Esophagus muscularis mucosa (tissue), 4 donors: Measurements from ENCODE around the gene STK32B.

ENCODE experiments used
- EP300 ChIP-seq: sonication (generic); formaldehyde crosslinking; IDR thresholded peaks from one replicate; pipeline ENCODE4 v1.6.1; 2017; ENCODE audit warnings: antibody characterized with exemption
- POLR2A ChIP-seq: fragments of 450-650 bp; IDR thresholded peaks from one replicate; pipeline ENCODE4 v1.6.1; 2017; ENCODE audit warnings: antibody characterized with exemption, moderate library complexity, mild to moderate bottlenecking, low read depth
- POLR2AphosphoS5 ChIP-seq, 2 donors: sonication (generic); formaldehyde crosslinking; IDR thresholded peaks; one replicate each; pipeline ENCODE4 v1.6.1; 2017; ENCODE audit warnings: antibody characterized with exemption in 2 of 2
- TF ChIP-seq, protein P1 (sequence below), 3 experiments: fragments of 200-600 bp in 2 of 3; fragments of 450-650 bp in 1 of 3; sonication (generic) in 2 of 3; IDR thresholded peaks; one replicate each; pipeline ENCODE4 v1.5.1; 2017 to 2019; ENCODE audit warnings: antibody characterized with exemption in 3 of 3, mild to moderate bottlenecking in 2 of 3, moderate library complexity in 1 of 3

DNA sequence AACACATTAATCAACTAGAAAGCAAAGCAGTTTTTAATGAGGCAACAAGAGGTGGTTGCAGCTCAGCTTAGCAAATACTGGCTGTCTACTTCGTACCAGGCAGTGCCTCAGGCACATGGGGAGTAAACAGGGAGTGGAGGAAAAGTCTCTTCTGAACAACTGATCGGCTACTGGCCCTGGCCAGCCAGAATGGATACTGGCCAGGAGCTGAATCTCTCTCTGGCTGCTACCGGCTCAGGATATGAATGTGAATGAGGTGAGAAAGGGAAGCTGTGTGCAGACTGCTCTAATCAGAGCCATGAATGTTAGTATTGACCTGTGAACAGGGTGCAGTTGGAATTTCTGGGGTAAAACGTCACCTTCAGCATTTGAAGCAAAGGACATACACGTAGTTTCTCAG lies 77.3 kb downstream of the STK32B start:
- TF ChIP-seq, protein P1, sequence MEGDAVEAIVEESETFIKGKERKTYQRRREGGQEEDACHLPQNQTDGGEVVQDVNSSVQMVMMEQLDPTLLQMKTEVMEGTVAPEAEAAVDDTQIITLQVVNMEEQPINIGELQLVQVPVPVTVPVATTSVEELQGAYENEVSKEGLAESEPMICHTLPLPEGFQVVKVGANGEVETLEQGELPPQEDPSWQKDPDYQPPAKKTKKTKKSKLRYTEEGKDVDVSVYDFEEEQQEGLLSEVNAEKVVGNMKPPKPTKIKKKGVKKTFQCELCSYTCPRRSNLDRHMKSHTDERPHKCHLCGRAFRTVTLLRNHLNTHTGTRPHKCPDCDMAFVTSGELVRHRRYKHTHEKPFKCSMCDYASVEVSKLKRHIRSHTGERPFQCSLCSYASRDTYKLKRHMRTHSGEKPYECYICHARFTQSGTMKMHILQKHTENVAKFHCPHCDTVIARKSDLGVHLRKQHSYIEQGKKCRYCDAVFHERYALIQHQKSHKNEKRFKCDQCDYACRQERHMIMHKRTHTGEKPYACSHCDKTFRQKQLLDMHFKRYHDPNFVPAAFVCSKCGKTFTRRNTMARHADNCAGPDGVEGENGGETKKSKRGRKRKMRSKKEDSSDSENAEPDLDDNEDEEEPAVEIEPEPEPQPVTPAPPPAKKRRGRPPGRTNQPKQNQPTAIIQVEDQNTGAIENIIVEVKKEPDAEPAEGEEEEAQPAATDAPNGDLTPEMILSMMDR (IDR thresholded peaks at IDR 0.05) = no peak
- TF ChIP-seq POLR2AphosphoS5 (IDR thresholded peaks at IDR 0.05) (no peak), POLR2A (no peak), EP300 (no peak)
